SK-N-SH treated with all-trans-retinoic acid at 6 μM for 48 hours (cell line): ENCODE measurements around the gene HOXD12.
A peak's percentile ranks its signal among the peaks of the same experiment; 100 is the strongest.

Experiments used
- ATAC-seq: fragments of 200-7000 bp; cut with Tn5 transposase; 3 replicates; pipeline ENCODE4 v1.9.1; 2020; ENCODE audit warnings: mild to moderate bottlenecking, moderate library complexity
- ARNTL ChIP-seq: fragments of 450-650 bp; formaldehyde crosslinking; IDR thresholded peaks from 2 replicates; pipeline ENCODE4 v1.5.0; 2020; ENCODE audit warnings: low read depth, mild to moderate bottlenecking, moderate library complexity, borderline replicate concordance
- CREB5 ChIP-seq: fragments of 250-450 bp; sonication (Bioruptor Pico); IDR thresholded peaks from 2 replicates; pipeline ENCODE4 v1.5.1; 2020; ENCODE audit warnings: low read depth, mild to moderate bottlenecking, moderate library complexity
- CSDC2 ChIP-seq: fragments of 250-450 bp; sonication (Bioruptor Pico); IDR thresholded peaks from 2 replicates; pipeline ENCODE4 v1.5.0; 2020; ENCODE audit warnings: mild to moderate bottlenecking, moderate library complexity
- GLIS3 ChIP-seq: fragments of 250-450 bp; sonication (Bioruptor Pico); IDR thresholded peaks from 2 replicates; pipeline ENCODE4 v1.5.0; 2020; ENCODE audit warnings: mild to moderate bottlenecking, moderate library complexity
- OSR1 ChIP-seq: fragments of 250-450 bp; sonication (Bioruptor Pico); IDR thresholded peaks from 2 replicates; pipeline ENCODE4 v1.8.0; 2022; ENCODE audit warnings: moderate library complexity, mild to moderate bottlenecking, inconsistent platforms
- PATZ1 ChIP-seq: fragments of 250-450 bp; sonication (Bioruptor Pico); IDR thresholded peaks from 2 replicates; pipeline ENCODE4 v1.8.0; 2020; ENCODE audit warnings: mild to moderate bottlenecking, moderate library complexity, borderline replicate concordance
- PPARA ChIP-seq: fragments of 250-450 bp; sonication (Bioruptor Pico); IDR thresholded peaks from 2 replicates; pipeline ENCODE4 v1.5.0; 2020; ENCODE audit warnings: mild to moderate bottlenecking, borderline replicate concordance
- RARB ChIP-seq: fragments of 250-450 bp; sonication (Bioruptor Pico); IDR thresholded peaks from 2 replicates; pipeline ENCODE4 v1.8.0; 2021; ENCODE audit warnings: mild to moderate bottlenecking, moderate library complexity
- SNAI2 ChIP-seq: fragments of 250-450 bp; sonication (Bioruptor Pico); IDR thresholded peaks from 2 replicates; pipeline ENCODE4 v1.5.0; 2020; ENCODE audit warnings: mild to moderate bottlenecking, moderate library complexity
- TOX ChIP-seq: fragments of 250-450 bp; sonication (Bioruptor Pico); IDR thresholded peaks from 2 replicates; pipeline ENCODE4 v1.8.0; 2021; ENCODE audit warnings: mild to moderate bottlenecking, moderate library complexity, borderline replicate concordance
- ZFP3 ChIP-seq: fragments of 250-450 bp; sonication (Bioruptor Pico); IDR thresholded peaks from 2 replicates; pipeline ENCODE4 v1.5.0; 2020; ENCODE audit warnings: mild to moderate bottlenecking, moderate library complexity
- ZNF565 ChIP-seq: fragments of 450-650 bp; formaldehyde crosslinking; conservative IDR thresholded peaks from 2 replicates; pipeline ENCODE4 v1.5.0; 2020; ENCODE audit warnings: low read depth, mild to moderate bottlenecking, moderate library complexity
- ZNF70 ChIP-seq: fragments of 450-650 bp; formaldehyde crosslinking; IDR thresholded peaks from 2 replicates; pipeline ENCODE4 v1.5.0; 2020; ENCODE audit warnings: mild to moderate bottlenecking, moderate library complexity
- ZNF8 ChIP-seq: fragments of 450-650 bp; formaldehyde crosslinking; IDR thresholded peaks from 2 replicates; pipeline ENCODE4 v1.5.0; 2020; ENCODE audit warnings: mild to moderate bottlenecking, moderate library complexity
- TF ChIP-seq, protein P1 (sequence below): fragments of 250-450 bp; sonication (Bioruptor Pico); IDR thresholded peaks from 2 replicates; pipeline ENCODE4 v1.5.1; 2021; ENCODE audit warnings: mild to moderate bottlenecking, moderate library complexity
- TF ChIP-seq, protein P2 (sequence below): fragments of 250-450 bp; sonication (Bioruptor Pico); IDR thresholded peaks from 2 replicates; pipeline ENCODE4 v1.5.0; 2020; ENCODE audit warnings: mild to moderate bottlenecking, moderate library complexity

HOXD12 gene

GRCh38 chr2:176147800-176148496, 48.4 kb downstream of the HOXD12 start:
- ATAC-seq: no peak
- TF ChIP-seq ARNTL (CRISPR knock-in tag): no peak
- TF ChIP-seq PATZ1 (CRISPR knock-in tag): no peak
- TF ChIP-seq ZNF70 (CRISPR knock-in tag): peak; percentile 48; the same call in 1 of the 2 replicates
- TF ChIP-seq, protein P1, sequence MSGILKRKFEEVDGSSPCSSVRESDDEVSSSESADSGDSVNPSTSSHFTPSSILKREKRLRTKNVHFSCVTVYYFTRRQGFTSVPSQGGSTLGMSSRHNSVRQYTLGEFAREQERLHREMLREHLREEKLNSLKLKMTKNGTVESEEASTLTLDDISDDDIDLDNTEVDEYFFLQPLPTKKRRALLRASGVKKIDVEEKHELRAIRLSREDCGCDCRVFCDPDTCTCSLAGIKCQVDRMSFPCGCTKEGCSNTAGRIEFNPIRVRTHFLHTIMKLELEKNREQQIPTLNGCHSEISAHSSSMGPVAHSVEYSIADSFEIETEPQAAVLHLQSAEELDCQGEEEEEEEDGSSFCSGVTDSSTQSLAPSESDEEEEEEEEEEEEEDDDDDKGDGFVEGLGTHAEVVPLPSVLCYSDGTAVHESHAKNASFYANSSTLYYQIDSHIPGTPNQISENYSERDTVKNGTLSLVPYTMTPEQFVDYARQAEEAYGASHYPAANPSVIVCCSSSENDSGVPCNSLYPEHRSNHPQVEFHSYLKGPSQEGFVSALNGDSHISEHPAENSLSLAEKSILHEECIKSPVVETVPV (CRISPR knock-in tag): no peak
- no peak for TF ChIP-seq SNAI2
- TF ChIP-seq ZNF8 (CRISPR knock-in tag): no peak
- TF ChIP-seq ZFP3 (CRISPR knock-in tag): no peak
- TF ChIP-seq CREB5: no peak

GRCh38 chr2:176148751-176149421, 49.3 kb downstream of the HOXD12 start:
- ATAC-seq: no peak
- TF ChIP-seq SNAI2 (no peak), CSDC2 (CRISPR knock-in tag) (no peak), PPARA (CRISPR knock-in tag) (no peak), OSR1 (CRISPR knock-in tag) (no peak), GLIS3 (CRISPR knock-in tag) (no peak), ZNF565 (CRISPR knock-in tag) (no peak), RARB (CRISPR knock-in tag) (no peak), PATZ1 (CRISPR knock-in tag) (no peak), CREB5 (no peak)
- TF ChIP-seq, protein P2, sequence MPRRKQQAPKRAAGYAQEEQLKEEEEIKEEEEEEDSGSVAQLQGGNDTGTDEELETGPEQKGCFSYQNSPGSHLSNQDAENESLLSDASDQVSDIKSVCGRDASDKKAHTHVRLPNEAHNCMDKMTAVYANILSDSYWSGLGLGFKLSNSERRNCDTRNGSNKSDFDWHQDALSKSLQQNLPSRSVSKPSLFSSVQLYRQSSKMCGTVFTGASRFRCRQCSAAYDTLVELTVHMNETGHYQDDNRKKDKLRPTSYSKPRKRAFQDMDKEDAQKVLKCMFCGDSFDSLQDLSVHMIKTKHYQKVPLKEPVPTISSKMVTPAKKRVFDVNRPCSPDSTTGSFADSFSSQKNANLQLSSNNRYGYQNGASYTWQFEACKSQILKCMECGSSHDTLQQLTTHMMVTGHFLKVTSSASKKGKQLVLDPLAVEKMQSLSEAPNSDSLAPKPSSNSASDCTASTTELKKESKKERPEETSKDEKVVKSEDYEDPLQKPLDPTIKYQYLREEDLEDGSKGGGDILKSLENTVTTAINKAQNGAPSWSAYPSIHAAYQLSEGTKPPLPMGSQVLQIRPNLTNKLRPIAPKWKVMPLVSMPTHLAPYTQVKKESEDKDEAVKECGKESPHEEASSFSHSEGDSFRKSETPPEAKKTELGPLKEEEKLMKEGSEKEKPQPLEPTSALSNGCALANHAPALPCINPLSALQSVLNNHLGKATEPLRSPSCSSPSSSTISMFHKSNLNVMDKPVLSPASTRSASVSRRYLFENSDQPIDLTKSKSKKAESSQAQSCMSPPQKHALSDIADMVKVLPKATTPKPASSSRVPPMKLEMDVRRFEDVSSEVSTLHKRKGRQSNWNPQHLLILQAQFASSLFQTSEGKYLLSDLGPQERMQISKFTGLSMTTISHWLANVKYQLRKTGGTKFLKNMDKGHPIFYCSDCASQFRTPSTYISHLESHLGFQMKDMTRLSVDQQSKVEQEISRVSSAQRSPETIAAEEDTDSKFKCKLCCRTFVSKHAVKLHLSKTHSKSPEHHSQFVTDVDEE (CRISPR knock-in tag): no peak
- TF ChIP-seq, all 23 proteins: peak for 0

- no peak for TF ChIP-seq TOX (CRISPR knock-in tag)
- TF ChIP-seq ZFP3 (CRISPR knock-in tag): no peak
- no peak for ATAC-seq
Measured at GRCh38 chr2:176149481-176149938, 49.9 kb downstream of the HOXD12 start.
